Osteoblast (primary cell): ENCODE measurements around the gene UBE2O. TPM values are rescaled to one million over a fixed set of nuclear protein-coding genes. Genes with fewer than 3 reads are reported as not detected.

Experiments
- DNase-seq: peaks from one replicate; pipeline ENCODE4 v3.0.0; 2011; ENCODE audit warnings: low spot score, mixed read lengths; ENCODE audit not compliant: insufficient read length; ENCODE audit errors: missing footprints
- H2AFZ ChIP-seq: 2 replicates; pipeline ENCODE4 v1.6.0; 2011; ENCODE audit warnings: mild to moderate bottlenecking, low read length
- H3K27ac ChIP-seq: 2 replicates; pipeline ENCODE4 v1.5.1; 2011; ENCODE audit warnings: mild to moderate bottlenecking, low read depth, low read length, moderate library complexity
- H3K27me3 ChIP-seq: 2 replicates; pipeline ENCODE4 v1.6.0; 2012; ENCODE audit warnings: mild to moderate bottlenecking, control low read depth, inconsistent platforms, low read length, moderate library complexity; ENCODE audit not compliant: insufficient read depth
- H3K36me3 ChIP-seq: 2 replicates; pipeline ENCODE4 v1.5.1; 2011; ENCODE audit warnings: mild to moderate bottlenecking, low read length, control low read depth, moderate library complexity; ENCODE audit not compliant: insufficient read depth
- H3K4me1 ChIP-seq: 2 replicates; pipeline ENCODE4 v1.5.1; 2011; ENCODE audit warnings: mild to moderate bottlenecking, low read length, control low read depth, moderate library complexity; ENCODE audit not compliant: insufficient read depth
- H3K4me2 ChIP-seq: 2 replicates; pipeline ENCODE4 v1.6.0; 2011; ENCODE audit warnings: mild to moderate bottlenecking, low read length; ENCODE audit not compliant: insufficient read depth
- H3K4me3 ChIP-seq: fragments of 200-600 bp; sonication (generic); 3 replicates; pipeline ENCODE4 v1.5.1; 2012; ENCODE audit warnings: mild to moderate bottlenecking, low read length, inconsistent platforms; ENCODE audit not compliant: insufficient read depth
- H3K79me2 ChIP-seq: 2 replicates; pipeline ENCODE4 v1.6.0; 2012; ENCODE audit warnings: mild to moderate bottlenecking, low read length, control low read depth, inconsistent platforms; ENCODE audit not compliant: insufficient read depth
- H3K9me3 ChIP-seq: 2 replicates; pipeline ENCODE4 v1.5.1; 2011; ENCODE audit warnings: low read depth, low read length, control low read depth
- H4K20me1 ChIP-seq: 2 replicates; pipeline ENCODE4 v1.6.0; 2012; ENCODE audit warnings: mild to moderate bottlenecking, low read length, control low read depth; ENCODE audit not compliant: insufficient read depth
- total RNA-seq: library from RNA; depleted of rRNA; stranded (reverse); fragments of >200 nt; gene quantifications from 2 replicates; pipeline ENCODE4 v1.2.3, GENCODE V29; 2012
- TF ChIP-seq, protein P1 (sequence below): IDR thresholded peaks from 2 replicates; pipeline ENCODE4 v1.5.1; 2011; ENCODE audit warnings: mild to moderate bottlenecking, low read depth, low read length, moderate library complexity; ENCODE audit errors: extremely low read depth

UBE2O gene
- total RNA-seq, 1 donor: 19.5 TPM

DNA sequence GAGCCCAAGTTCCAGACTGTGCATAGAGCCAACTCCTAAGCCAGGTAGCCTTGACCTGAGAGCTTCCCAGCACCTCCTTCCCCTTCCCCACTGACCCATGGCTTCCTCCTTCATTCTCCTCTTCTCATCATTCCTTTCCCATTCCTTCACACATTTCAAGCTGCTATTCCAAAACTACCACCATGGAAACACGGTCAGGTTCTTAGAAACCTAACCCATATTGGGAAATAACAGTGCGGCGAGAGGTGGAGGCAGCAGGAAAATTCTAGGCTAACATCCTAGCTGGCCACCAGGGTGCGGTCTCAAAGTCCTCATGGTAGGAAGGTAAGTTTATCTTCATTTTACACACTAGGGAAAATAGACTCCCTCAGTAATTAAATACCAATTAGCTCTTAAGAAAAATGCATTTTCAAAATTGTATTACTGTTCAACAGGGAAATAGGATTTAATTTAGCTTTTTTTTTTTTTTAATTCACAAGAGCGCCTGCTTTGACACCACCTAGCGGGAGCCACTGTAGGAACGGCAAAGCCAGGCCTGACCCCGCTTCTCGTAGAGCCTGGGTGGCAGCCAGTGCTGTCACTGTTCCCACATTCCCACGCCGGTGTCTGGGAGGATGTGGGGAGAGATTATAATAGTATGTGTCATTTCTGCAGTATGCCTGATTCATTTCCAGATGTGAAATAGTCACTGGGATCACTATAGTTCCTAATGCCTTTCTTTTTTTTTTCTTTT is 82.5 kb downstream of the UBE2O start:
- Histone ChIP-seq H3K27ac (peak overlapping the region; percentile 99), H3K36me3 (no peaks in the 10 kb centered on the region), H3K79me2 (no peaks in the 10 kb centered on the region), H3K27me3 (no peaks in the 10 kb centered on the region), H3K4me3 (no peak overlapping the region), H2AFZ (no peak overlapping the region), H3K4me2 (peak overlapping the region; percentile 22), H4K20me1 (no peaks in the 10 kb centered on the region), H3K9me3 (no peaks in the 10 kb centered on the region), H3K4me1 (peaks cover 32% of the 10 kb centered on the region)
- TF ChIP-seq, protein P1, sequence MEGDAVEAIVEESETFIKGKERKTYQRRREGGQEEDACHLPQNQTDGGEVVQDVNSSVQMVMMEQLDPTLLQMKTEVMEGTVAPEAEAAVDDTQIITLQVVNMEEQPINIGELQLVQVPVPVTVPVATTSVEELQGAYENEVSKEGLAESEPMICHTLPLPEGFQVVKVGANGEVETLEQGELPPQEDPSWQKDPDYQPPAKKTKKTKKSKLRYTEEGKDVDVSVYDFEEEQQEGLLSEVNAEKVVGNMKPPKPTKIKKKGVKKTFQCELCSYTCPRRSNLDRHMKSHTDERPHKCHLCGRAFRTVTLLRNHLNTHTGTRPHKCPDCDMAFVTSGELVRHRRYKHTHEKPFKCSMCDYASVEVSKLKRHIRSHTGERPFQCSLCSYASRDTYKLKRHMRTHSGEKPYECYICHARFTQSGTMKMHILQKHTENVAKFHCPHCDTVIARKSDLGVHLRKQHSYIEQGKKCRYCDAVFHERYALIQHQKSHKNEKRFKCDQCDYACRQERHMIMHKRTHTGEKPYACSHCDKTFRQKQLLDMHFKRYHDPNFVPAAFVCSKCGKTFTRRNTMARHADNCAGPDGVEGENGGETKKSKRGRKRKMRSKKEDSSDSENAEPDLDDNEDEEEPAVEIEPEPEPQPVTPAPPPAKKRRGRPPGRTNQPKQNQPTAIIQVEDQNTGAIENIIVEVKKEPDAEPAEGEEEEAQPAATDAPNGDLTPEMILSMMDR: peak; percentile 85
- peak; percentile 92 for DNase-seq

DNA sequence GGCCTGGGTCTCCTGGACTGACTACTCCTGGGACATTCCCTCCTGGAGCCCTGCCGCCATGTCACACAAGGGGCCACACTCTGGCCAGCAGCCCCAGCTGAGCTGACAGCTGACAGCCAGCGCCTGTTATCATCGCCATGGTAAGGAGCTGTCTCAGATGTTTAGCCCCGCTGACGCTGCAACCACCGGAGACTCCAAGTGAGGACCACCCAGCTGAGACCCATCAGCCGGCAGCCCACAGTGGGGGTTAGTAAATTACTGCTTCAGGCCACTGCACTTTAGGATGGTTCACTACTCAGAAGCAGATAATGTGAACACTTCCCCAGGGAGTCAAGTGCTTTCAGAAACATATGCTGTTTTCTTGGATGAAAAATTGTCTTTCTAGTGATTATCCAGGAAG is 83.1 kb downstream of the UBE2O start:
- Histone ChIP-seq H3K4me3 (no peak overlapping the region), H3K4me1 (peaks cover 32% of the 10 kb centered on the region), H3K9me3 (no peaks in the 10 kb centered on the region), H2AFZ (no peak overlapping the region), H3K27me3 (no peaks in the 10 kb centered on the region), H3K36me3 (no peaks in the 10 kb centered on the region), H3K4me2 (peak overlapping the region; percentile 22), H3K79me2 (no peaks in the 10 kb centered on the region), H4K20me1 (no peaks in the 10 kb centered on the region), H3K27ac (peak overlapping the region; percentile 99)
- peak; percentile 15 for DNase-seq
- TF ChIP-seq, protein P1: no peak

DNA sequence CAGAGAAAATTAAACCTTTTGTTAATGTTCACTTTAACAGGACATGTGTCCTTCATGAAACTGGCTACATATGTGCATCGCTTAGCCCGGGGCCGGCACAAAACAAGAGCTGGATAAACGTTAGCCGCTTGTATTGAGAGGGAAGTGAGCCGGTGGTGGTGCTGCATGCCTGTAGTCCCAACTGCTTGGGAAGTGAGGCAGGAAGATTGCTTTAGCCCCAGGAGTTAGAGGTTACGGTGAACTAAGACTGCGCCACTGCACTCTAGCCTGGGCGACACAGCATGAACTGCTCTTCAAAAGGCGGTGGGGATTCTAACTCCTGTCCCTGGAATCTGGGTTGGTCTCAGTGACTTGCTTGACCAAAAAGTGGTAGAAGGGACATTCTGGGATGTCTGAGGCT is 83.6 kb downstream of the UBE2O start:
- Histone ChIP-seq H3K4me2 (no peak overlapping the region), H3K27me3 (no peaks in the 10 kb centered on the region), H2AFZ (no peak overlapping the region), H4K20me1 (no peaks in the 10 kb centered on the region), H3K27ac (peak overlapping the region; percentile 99), H3K9me3 (no peaks in the 10 kb centered on the region), H3K79me2 (no peaks in the 10 kb centered on the region), H3K4me3 (no peak overlapping the region), H3K4me1 (peaks cover 32% of the 10 kb centered on the region), H3K36me3 (no peaks in the 10 kb centered on the region)
- TF ChIP-seq, protein P1: no peak
- DNase-seq: peak; percentile 29

DNA sequence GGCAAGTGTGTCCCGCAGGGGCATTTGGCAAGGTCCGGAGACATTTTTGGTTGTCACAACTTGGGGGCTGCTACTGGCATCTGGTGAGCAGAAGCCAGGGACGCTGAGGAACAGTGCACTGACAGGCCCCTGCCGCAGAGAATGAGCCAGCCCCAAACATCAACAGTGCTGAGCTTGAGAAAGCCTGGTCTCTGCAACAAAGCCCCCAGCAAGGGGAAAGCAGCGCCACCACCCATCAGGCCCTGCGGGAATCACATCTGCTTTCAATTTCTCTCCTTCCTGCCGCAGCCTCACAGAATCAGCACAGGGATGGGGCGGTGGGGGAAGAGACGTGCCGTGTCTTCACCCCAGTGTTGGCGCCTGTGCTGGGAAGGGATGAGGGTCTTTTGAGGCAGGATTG is 84.4 kb downstream of the UBE2O start:
- Histone ChIP-seq H3K27ac (peak overlapping the region; percentile 46), H3K27me3 (no peaks in the 10 kb centered on the region), H3K9me3 (no peaks in the 10 kb centered on the region), H3K4me1 (peaks cover 32% of the 10 kb centered on the region), H3K4me2 (peak overlapping the region; percentile 51), H2AFZ (peak overlapping the region; percentile 80), H3K4me3 (peak overlapping the region; percentile 15), H4K20me1 (no peaks in the 10 kb centered on the region), H3K36me3 (no peaks in the 10 kb centered on the region), H3K79me2 (no peaks in the 10 kb centered on the region)
- TF ChIP-seq, protein P1: no peak
- peak; percentile 44 for DNase-seq
